HG03045 (cell line): Measurements from ENCODE around the gene C19orf81.

Experiments used
- ATAC-seq: cut with Tn5 transposase; IDR thresholded peaks from one replicate; pipeline ENCODE4 v1.9.1; 2021; ENCODE audit warnings: mild to moderate bottlenecking, moderate library complexity; ENCODE audit not compliant: unreplicated experiment

Gene C19orf81

GRCh38 chr19:50658441-50659317, 9.4 kb downstream of the C19orf81 start:
- ATAC-seq, result no peak

GRCh38 chr19:50659318-50660087, 10.3 kb downstream of the C19orf81 start:
- no peak for ATAC-seq

- ATAC-seq, result no peak
These were observed 10.8 kb downstream of the C19orf81 start for GRCh38 chr19:50660088-50660366.

- ATAC-seq, result no peak
These were observed 11.8 kb downstream of the C19orf81 start for GRCh38 chr19:50661023-50661422.

- ATAC-seq, result no peak
These were observed 12.8 kb downstream of the C19orf81 start for GRCh38 chr19:50661766-50662650.

- no peak for ATAC-seq
These were observed 13.6 kb downstream of the C19orf81 start for GRCh38 chr19:50662651-50663481.

GRCh38 chr19:50663482-50663790, 14.2 kb downstream of the C19orf81 start:
- no peak for ATAC-seq

- no peak for ATAC-seq
These were observed 15.0 kb downstream of the C19orf81 start for GRCh38 chr19:50664204-50664603.

- no peak for ATAC-seq
These were observed 17.3 kb downstream of the C19orf81 start for GRCh38 chr19:50666346-50667176.

GRCh38 chr19:50667177-50667758, 18.0 kb downstream of the C19orf81 start:
- ATAC-seq, result no peak

- no peak for ATAC-seq
These were observed 18.6 kb downstream of the C19orf81 start for GRCh38 chr19:50667759-50668231.

- ATAC-seq, result no peak
These were observed 19.2 kb downstream of the C19orf81 start for GRCh38 chr19:50668416-50668815.

- ATAC-seq, result no peak
These were observed 19.6 kb downstream of the C19orf81 start for GRCh38 chr19:50668879-50669278.

- ATAC-seq, result no peak
These were observed 20.3 kb downstream of the C19orf81 start for GRCh38 chr19:50669302-50670101.

- ATAC-seq, result no peak
These were observed 20.8 kb downstream of the C19orf81 start for GRCh38 chr19:50670102-50670380.

- no peak for ATAC-seq
These were observed 23.9 kb downstream of the C19orf81 start for GRCh38 chr19:50673118-50673517.

- ATAC-seq, result no peak
These were observed 27.5 kb downstream of the C19orf81 start for GRCh38 chr19:50676625-50677197.

- no peak for ATAC-seq
These were observed 28.4 kb downstream of the C19orf81 start for GRCh38 chr19:50677636-50678035.
